ENCODE measurements around the gene BGN. TPM values are rescaled to one million over a fixed set of nuclear protein-coding genes. Genes with fewer than 3 reads are reported as not detected.

BGN gene
- total and polyA plus RNA-seq, 4 donors, result 77.9 to 161 (median 126) TPM

DNA sequence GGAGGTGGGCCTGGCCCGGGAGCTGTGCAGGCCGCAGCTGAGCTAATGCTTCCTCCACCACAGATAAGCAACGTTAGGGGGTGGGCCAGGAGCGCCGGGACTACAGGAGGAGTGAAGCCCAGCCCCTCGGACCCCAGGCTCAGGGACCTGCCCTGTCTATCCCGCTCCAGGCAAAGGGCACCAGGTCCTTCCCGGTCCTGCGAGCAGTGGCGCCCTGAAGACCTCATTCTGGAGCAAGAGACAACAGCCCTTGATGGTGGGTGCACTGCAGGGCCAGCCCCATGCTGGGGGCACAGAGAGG lies 48.2 kb upstream of the BGN start:
- Histone ChIP-seq H3K4me1 (ENCODE audit: control insufficient read depth in 5 of 5, insufficient read depth in 5 of 5, low read length in 5 of 5) (no peaks in the 10 kb centered on the region), H3K36me3 (ENCODE audit: control insufficient read depth in 4 of 4, insufficient read depth in 4 of 4, low read length in 4 of 4) (peaks cover 0 to 1% (median 0%) of the 10 kb centered on the region in 4 donors), H3K9me3 (ENCODE audit: control insufficient read depth in 4 of 4, insufficient read depth in 3 of 4, low read length in 3 of 4) (no peaks in the 10 kb centered on the region), H3K9ac (ENCODE audit: insufficient read depth in 1 of 2, low read length in 2 of 2) (no peak overlapping the region), H3K27me3 (ENCODE audit: control insufficient read depth in 3 of 3, insufficient read depth in 3 of 3, low read length in 2 of 3) (no peaks in the 10 kb centered on the region), H3K4me3 (no peak overlapping the region), H3K27ac (ENCODE audit: low read depth in 1 of 2, low read length in 1 of 2) (no peak overlapping the region)
- TF ChIP-seq, protein P1, sequence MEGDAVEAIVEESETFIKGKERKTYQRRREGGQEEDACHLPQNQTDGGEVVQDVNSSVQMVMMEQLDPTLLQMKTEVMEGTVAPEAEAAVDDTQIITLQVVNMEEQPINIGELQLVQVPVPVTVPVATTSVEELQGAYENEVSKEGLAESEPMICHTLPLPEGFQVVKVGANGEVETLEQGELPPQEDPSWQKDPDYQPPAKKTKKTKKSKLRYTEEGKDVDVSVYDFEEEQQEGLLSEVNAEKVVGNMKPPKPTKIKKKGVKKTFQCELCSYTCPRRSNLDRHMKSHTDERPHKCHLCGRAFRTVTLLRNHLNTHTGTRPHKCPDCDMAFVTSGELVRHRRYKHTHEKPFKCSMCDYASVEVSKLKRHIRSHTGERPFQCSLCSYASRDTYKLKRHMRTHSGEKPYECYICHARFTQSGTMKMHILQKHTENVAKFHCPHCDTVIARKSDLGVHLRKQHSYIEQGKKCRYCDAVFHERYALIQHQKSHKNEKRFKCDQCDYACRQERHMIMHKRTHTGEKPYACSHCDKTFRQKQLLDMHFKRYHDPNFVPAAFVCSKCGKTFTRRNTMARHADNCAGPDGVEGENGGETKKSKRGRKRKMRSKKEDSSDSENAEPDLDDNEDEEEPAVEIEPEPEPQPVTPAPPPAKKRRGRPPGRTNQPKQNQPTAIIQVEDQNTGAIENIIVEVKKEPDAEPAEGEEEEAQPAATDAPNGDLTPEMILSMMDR (IDR thresholded peaks at IDR 0.05; ENCODE audit: control extremely low read depth, extremely low read depth), result no peak
- WGBS, 2 donors, result 80% methylated on average over 6 to 10 of the region's 10 CpGs
- no peak for ATAC-seq (ENCODE audit: insufficient read depth, low FRiP score)
- DNase-seq, result no peak

DNA sequence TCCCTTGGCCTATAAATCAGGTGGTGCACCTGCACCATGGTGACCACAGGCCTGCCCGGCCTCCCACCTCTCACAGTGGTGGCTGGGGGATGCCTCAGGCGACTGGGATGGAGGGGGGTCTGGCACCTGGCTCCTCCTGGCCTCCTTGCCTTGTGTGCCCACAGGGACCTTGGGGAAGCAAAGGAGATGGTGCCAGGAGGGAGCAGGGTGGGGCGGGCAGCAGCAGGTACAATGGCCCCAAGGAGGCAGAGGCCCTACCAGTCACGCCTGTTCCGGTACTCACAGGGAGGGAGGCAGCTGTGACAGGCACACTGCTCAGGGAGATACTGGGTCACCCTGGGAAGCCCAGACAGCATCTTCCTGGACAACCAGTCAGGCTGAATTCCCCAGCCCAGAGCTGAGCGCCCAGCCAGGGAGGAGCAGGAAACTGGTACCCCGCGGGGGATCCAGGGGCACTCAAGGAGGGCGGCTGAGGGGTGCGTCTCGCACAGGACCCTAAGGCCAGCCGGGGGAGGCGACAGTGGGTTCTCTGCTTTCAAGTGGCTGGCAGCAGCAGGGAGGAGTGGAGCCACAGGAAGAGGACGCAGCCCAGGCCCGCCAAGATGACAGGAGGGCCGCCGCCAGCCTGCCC lies 47.7 kb upstream of the BGN start:
- Histone ChIP-seq H3K27me3 (ENCODE audit: control insufficient read depth in 3 of 3, insufficient read depth in 3 of 3, low read length in 2 of 3) (no peaks in the 10 kb centered on the region), H3K9ac (ENCODE audit: insufficient read depth in 1 of 2, low read length in 2 of 2) (no peak overlapping the region), H3K4me3 (no peak overlapping the region), H3K36me3 (ENCODE audit: control insufficient read depth in 4 of 4, insufficient read depth in 4 of 4, low read length in 4 of 4) (peaks cover 0 to 1% (median 0%) of the 10 kb centered on the region in 4 donors), H3K27ac (ENCODE audit: low read depth in 1 of 2, low read length in 1 of 2) (no peak overlapping the region), H3K9me3 (ENCODE audit: control insufficient read depth in 4 of 4, insufficient read depth in 3 of 4, low read length in 3 of 4) (no peaks in the 10 kb centered on the region), H3K4me1 (ENCODE audit: control insufficient read depth in 5 of 5, insufficient read depth in 5 of 5, low read length in 5 of 5) (no peaks in the 10 kb centered on the region)
- WGBS, 2 donors, result 88 to 92% methylated on average over 14 to 17 of the region's 17 CpGs
- no peak for DNase-seq
- no peak for ATAC-seq (ENCODE audit: insufficient read depth, low FRiP score)
- TF ChIP-seq, protein P1 (IDR thresholded peaks at IDR 0.05; ENCODE audit: control extremely low read depth, extremely low read depth), result no peak

DNA sequence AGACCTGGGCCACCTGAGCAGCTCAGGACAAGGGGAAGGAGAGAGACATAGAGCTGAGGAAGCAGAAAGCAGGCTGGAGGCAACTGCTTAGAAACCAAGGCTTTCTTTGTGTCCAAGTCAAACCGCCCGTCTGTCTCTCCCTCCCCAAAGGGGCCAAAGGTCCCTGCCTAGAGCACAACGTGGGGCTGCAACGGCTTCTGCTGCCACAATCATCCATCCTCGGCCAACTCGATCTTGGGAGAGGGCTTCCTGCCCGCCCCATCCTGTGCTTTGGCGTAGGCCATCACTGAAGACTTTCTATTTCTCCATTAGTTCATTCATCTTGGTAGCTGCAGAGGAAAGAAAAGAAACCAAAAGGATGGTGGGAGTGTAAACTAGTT lies 47.2 kb upstream of the BGN start:
- H3K4me1 ChIP-seq (ENCODE audit: control insufficient read depth in 5 of 5, insufficient read depth in 5 of 5, low read length in 5 of 5), result no peaks in the 10 kb centered on the region
- ATAC-seq (ENCODE audit: insufficient read depth, low FRiP score) (no peak), DNase-seq (no peak)
- H3K36me3 ChIP-seq (ENCODE audit: control insufficient read depth in 4 of 4, insufficient read depth in 4 of 4, low read length in 4 of 4), result peaks cover 0 to 1% (median 0%) of the 10 kb centered on the region in 4 donors
- no peaks in the 10 kb centered on the region for H3K27me3 ChIP-seq (ENCODE audit: control insufficient read depth in 3 of 3, insufficient read depth in 3 of 3, low read length in 2 of 3)
- TF ChIP-seq, protein P1 (IDR thresholded peaks at IDR 0.05; ENCODE audit: control extremely low read depth, extremely low read depth), result no peak
- no peaks in the 10 kb centered on the region for H3K9me3 ChIP-seq (ENCODE audit: control insufficient read depth in 4 of 4, insufficient read depth in 3 of 4, low read length in 3 of 4)
- H3K27ac ChIP-seq (ENCODE audit: low read depth in 1 of 2, low read length in 1 of 2), result no peak overlapping the region
- H3K4me3 ChIP-seq, result no peak overlapping the region
- 87 to 93% methylated on average over 8 of the region's 8 CpGs for WGBS, 2 donors
- no peak overlapping the region for H3K9ac ChIP-seq (ENCODE audit: insufficient read depth in 1 of 2, low read length in 2 of 2)

All from lung (tissue), 12 donors.